GM04503 (cell line): ENCODE results near the gene PARD3.

Experiments used
- DNase-seq: peaks from one replicate; pipeline ENCODE4 v3.0.0-alpha.2; 2012; ENCODE audit warnings: low read depth

The PARD3 gene

GRCh38 chr10:34181553-34182300 is 633.4 kb downstream of the PARD3 start:
- DNase-seq: no peak

GRCh38 chr10:34180749-34181148 is 634.3 kb downstream of the PARD3 start:
- no peak for DNase-seq

GRCh38 chr10:34179280-34179679 is 635.8 kb downstream of the PARD3 start:
- DNase-seq: no peak

GRCh38 chr10:34178756-34179155 is 636.3 kb downstream of the PARD3 start:
- DNase-seq: no peak

- DNase-seq: no peak
Observed at GRCh38 chr10:34178196-34178595, 636.9 kb downstream of the PARD3 start.

- DNase-seq: no peak
Observed at GRCh38 chr10:34177445-34177844, 637.7 kb downstream of the PARD3 start.

- DNase-seq: no peak
Observed at GRCh38 chr10:34176351-34176750, 638.7 kb downstream of the PARD3 start.

- no peak for DNase-seq
Observed at GRCh38 chr10:34175121-34175520, 640.0 kb downstream of the PARD3 start.

GRCh38 chr10:34172936-34173533 is 642.1 kb downstream of the PARD3 start:
- no peak for DNase-seq

GRCh38 chr10:34171957-34172527 is 643.1 kb downstream of the PARD3 start:
- DNase-seq: peak; percentile 89

GRCh38 chr10:34169677-34170076 is 645.4 kb downstream of the PARD3 start:
- no peak for DNase-seq

- DNase-seq: no peak
Observed at GRCh38 chr10:34169131-34169530, 646.0 kb downstream of the PARD3 start.

- no peak for DNase-seq
Observed at GRCh38 chr10:34168439-34168838, 646.7 kb downstream of the PARD3 start.

GRCh38 chr10:34166823-34167222 is 648.3 kb downstream of the PARD3 start:
- DNase-seq: no peak

- no peak for DNase-seq
Observed at GRCh38 chr10:34166354-34166753, 648.7 kb downstream of the PARD3 start.

- DNase-seq: no peak
Observed at GRCh38 chr10:34164029-34164428, 651.1 kb downstream of the PARD3 start.

- no peak for DNase-seq
Observed at GRCh38 chr10:34163075-34163905, 651.8 kb downstream of the PARD3 start.

- DNase-seq: no peak
Observed at GRCh38 chr10:34161777-34162370, 653.2 kb downstream of the PARD3 start.

GRCh38 chr10:34160595-34160994 is 654.5 kb downstream of the PARD3 start:
- no peak for DNase-seq

GRCh38 chr10:34157501-34157900 is 657.6 kb downstream of the PARD3 start:
- DNase-seq: no peak

GRCh38 chr10:34156781-34157425 is 658.2 kb downstream of the PARD3 start:
- DNase-seq: no peak

- no peak for DNase-seq
Observed at GRCh38 chr10:34155812-34156211, 659.3 kb downstream of the PARD3 start.
